LNCAP (cell line): ENCODE data around the gene NR2F1.

ENCODE experiments used
- TF ChIP-seq, protein P1 (sequence below): fragments of 450-650 bp; IDR thresholded peaks from 2 replicates; pipeline ENCODE4 v1.5.1; 2017; ENCODE audit warnings: mild to moderate bottlenecking

NR2F1 gene

DNA sequence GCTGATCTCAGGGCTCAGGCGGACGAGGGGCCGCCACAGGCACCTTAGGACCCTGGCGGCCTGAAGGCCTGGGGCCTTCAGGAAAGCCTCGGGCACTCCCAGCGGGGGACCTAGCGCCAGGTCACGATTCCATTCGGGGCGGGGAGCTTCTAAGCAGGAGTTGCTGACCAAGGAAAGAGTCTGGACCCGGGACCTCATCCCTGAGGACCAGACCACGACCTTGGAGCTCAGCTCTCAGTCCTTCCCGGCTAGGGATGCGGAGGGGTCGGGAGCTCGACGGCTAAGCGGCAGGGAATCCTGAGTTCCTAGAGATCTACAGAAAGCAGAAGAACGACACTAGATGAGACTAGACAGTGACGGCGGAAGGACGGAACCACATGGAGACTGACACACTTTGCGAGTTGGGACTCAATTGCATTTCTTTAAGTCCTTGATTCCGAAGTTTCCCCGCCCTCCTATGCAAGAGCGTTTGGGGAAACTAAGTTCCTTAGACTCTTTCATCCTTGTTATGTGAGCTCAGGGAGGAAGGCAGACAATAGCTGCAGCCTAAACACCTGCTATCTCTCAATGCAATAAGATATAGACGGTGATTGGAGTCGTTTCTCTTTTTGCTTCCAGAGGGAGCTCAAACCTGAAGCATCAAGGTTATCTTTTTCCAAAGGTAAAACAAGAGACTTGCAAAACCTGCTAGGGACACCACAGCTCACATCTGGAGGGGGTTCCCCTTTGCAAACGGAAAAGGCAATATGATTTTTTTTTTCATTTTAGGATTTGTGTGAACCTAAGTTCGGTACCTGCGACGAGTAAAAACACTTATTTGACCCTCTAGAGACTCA, 11.7 kb upstream of the NR2F1 start:
- TF ChIP-seq, protein P1, sequence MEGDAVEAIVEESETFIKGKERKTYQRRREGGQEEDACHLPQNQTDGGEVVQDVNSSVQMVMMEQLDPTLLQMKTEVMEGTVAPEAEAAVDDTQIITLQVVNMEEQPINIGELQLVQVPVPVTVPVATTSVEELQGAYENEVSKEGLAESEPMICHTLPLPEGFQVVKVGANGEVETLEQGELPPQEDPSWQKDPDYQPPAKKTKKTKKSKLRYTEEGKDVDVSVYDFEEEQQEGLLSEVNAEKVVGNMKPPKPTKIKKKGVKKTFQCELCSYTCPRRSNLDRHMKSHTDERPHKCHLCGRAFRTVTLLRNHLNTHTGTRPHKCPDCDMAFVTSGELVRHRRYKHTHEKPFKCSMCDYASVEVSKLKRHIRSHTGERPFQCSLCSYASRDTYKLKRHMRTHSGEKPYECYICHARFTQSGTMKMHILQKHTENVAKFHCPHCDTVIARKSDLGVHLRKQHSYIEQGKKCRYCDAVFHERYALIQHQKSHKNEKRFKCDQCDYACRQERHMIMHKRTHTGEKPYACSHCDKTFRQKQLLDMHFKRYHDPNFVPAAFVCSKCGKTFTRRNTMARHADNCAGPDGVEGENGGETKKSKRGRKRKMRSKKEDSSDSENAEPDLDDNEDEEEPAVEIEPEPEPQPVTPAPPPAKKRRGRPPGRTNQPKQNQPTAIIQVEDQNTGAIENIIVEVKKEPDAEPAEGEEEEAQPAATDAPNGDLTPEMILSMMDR = no peak

DNA sequence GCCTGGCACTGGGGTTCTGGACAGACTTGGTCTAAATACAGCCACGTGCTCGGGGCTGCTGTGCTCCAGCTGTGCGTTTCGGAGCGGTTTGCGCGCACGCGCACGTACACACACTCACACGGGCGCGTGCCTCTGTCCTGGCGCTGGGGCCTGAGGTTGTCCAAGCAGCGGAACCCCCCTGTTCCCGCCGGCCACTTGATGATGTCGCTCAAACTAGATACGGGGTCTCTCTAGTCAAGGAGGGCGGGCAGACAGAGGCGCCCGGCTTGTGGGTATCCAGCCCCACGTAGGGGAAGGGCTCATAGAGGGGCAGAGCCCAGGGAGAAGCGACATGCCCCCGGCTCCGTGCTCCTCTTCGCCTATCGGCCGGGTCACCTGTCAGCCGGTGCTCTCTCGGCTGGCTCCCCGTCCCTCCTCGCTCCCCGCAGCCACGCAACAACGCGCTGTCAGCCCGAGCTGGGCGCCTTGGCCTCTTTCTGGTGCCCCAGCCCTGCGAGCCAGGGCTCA, 10.9 kb upstream of the NR2F1 start:
- TF ChIP-seq, protein P1 = no peak

DNA sequence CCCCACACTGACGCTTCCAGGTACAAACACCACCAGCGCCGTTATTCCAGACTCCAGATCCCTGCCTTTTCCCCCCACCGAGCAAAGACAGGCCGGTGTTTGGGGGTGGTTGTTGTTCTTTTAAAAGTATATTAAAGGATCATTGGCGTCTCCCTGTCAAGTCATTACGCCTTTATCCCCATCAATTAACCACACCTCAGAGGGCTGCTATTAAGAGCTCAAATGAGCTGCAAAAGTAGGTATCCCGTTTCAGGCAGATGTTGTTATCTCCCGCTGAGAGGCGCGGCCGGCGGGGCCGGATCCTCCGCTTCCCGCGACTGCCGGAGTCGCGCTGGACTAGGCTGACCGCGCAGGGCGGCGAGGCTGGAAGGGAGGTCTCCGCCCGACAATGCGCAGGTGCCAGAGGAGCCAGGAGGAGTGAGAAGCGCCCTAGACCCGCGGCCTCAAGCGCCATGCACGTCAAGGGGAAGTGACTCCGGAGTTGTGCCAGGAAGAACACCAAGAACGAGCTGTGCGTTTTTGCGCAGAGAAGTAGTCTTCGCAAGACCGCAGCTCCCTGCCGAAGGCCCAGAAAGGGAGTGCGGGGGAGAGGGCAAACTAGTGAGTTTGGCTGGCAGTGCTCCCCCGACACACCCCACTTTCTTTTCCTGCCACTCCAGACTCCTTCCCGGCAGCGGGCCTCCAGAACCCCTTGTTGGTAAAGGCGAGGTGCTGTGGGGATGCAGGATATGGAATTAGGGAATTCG, 10.2 kb upstream of the NR2F1 start:
- TF ChIP-seq, protein P1 = no peak

DNA sequence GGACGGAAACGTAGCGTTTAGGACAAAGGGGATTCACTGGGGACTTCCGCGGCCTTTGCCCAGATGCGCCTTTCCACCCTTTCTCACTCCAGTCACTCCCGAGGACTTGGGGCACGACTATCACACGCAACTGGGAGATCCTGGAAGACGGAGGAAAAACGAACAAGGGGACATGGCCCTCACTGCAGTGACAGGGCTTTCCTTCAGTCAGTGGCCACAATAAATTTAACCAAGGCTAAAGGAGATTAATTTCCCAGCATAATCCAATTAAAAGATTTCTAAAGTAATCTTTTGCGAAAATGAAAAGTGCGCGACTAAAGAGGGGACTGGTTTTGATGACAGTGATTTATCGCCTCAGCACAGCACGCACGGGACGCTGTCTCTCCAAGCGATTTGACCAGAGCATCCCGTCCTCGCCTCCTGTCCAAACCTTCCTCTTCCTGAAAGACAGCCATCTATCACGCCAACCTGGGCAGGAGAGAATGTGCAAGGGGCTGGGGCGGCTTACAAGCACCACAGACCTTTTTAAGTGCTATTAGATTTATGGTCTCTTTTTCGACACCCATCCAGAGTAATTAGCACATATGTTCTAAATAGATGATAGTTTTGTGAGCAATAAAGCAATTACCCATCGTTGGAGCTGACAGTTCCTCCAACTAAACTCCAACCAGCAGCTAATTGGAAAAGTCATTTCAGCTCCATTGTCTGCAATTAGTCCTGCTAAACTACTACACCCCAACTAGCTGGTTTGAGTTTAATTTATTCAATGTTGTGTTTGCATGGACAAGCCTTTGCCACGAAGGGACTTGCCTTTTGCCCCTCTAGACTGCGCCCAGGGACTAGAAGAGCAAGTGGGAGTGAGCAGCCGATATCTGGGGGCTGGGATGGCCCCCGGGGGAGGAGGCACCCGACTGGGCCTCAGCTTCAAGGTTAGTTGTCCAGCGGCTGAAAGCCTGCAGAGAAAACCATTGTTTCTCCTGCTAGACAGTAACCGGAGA, 9.4 kb upstream of the NR2F1 start:
- TF ChIP-seq, protein P1 = no peak

DNA sequence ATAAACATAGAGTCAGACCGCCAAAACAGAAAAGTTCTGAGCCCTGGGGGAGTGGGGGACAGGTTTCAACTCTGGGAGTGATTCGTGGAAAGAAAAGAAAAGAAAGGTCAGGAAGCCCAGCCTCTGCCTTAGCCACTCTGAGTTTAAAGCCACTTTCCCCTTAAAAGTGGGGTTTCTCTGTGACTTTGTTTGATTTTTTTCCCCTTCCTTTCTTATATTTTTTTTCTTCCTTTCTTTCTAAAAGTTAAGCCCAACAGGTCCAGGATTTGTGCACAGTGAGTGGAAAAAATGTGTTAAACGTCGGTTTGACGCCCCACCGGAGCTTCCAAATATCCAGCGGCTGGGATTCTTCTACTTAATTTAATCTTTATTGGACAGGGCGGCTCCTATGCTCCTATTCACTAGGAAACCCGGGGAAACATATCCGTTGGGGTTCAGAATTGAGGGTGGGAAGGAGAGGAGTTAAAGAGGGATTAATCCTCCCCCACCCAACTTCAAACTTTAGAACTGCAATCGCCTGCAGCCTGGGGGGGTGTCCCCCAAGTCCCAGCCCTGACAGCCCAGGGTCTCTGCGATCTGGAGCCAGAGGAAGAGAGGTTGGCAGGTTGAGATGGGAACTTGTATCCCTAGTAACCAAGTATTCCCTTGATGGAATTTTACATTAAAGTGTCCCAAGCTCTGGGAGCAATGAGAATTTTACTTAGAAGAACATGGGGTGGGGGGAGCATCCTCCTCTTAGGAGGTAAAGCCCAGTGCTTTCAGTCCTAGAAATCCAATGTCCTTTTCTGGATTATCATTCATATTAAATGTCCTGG, 8.3 kb upstream of the NR2F1 start:
- TF ChIP-seq, protein P1 = no peak

DNA sequence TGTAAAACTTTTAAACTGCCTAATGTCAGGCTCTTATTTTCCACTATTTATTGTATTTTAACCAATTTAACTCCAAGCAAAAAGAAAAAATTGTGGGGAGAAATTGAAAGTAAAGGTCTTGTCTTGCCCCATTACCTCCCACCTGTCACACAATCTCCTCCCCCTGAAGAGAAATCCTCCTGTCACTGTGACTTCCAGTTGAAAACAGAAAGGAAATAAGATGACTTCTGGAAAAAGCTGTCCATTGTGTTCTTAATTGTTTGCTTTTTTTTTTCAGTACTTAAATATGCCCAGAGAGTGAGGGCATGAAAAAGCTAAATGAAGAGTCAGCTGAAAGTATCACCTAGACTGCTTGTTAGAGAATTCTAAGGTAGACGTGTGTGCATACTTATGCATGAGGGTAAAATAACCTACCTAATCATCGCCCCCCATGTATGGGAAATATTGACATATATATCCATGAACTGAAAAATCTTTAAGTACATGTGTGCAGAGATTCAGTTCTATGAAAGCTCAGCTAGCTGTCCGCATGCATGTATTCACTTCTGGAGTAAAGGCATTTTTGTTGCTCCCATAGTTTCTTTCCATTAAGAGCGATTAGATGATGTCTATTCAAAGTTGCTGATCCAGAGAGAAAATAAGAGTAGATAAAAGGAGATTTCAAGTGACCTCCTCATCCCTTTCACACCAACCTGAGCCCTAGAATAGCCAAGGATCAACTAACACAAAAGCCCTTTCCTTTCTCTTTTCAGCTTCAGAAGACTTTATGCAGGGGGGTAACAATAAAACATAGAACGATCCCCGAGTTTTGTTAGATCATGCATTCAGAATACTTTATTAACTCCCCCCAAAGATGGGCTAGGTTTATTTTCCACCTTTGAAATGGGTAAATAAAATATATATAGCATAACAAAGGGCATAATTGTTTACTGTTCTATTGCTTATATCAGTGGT, 7.3 kb upstream of the NR2F1 start:
- TF ChIP-seq, protein P1 = no peak
